Upper lobe of left lung (tissue), 4 donors: ENCODE results near the gene PAM.

ENCODE experiments used
- POLR2A ChIP-seq, 4 donors: fragments of 450-650 bp; IDR thresholded peaks; one replicate each; pipeline ENCODE4 v1.5.1; 2016 to 2017; ENCODE audit warnings: antibody characterized with exemption in 4 of 4, mild to moderate bottlenecking in 2 of 4
- POLR2AphosphoS5 ChIP-seq, 2 donors: sonication (generic); formaldehyde crosslinking; IDR thresholded peaks; one replicate each; pipeline ENCODE4 v1.5.1; 2017; ENCODE audit warnings: antibody characterized with exemption in 2 of 2
- TF ChIP-seq, protein P1 (sequence below), 6 experiments: fragments of 450-650 bp in 4 of 6; fragments of 200-600 bp in 2 of 6; sonication (generic) in 2 of 6; IDR thresholded peaks; one replicate each; pipeline ENCODE4 v1.5.1; 2016 to 2019; ENCODE audit warnings: antibody characterized with exemption in 6 of 6

DNA sequence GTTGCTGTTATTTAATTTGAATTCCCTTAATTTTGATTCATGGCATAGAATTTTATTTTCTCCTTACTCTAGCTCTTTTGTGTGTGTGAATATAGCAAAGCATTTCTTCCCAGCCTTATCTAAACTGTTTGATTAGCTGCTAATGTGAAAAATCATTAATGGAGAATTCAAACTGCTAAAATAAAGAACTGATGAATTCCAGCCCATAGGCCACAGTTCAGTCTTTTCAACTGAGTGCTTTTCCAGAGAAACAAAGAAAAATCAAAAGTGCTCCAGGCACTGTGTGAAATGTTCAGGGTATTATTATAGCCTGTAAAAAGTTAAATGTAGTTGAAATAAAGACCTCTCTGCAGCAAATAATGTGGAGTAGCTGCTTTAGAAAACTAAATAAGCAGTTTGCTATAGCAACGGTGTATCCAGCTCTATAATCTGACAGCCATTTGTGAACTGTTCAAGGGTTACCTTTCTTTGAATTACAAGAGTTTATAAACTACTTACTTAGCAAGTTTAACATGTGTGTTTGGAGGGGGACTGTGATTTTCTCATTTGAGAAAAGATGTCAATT is 241.0 kb downstream of the PAM start:
- TF ChIP-seq POLR2AphosphoS5 (IDR thresholded peaks at IDR 0.05) (no peak), POLR2A (IDR thresholded peaks at IDR 0.05) (no peak)
- TF ChIP-seq, protein P1, sequence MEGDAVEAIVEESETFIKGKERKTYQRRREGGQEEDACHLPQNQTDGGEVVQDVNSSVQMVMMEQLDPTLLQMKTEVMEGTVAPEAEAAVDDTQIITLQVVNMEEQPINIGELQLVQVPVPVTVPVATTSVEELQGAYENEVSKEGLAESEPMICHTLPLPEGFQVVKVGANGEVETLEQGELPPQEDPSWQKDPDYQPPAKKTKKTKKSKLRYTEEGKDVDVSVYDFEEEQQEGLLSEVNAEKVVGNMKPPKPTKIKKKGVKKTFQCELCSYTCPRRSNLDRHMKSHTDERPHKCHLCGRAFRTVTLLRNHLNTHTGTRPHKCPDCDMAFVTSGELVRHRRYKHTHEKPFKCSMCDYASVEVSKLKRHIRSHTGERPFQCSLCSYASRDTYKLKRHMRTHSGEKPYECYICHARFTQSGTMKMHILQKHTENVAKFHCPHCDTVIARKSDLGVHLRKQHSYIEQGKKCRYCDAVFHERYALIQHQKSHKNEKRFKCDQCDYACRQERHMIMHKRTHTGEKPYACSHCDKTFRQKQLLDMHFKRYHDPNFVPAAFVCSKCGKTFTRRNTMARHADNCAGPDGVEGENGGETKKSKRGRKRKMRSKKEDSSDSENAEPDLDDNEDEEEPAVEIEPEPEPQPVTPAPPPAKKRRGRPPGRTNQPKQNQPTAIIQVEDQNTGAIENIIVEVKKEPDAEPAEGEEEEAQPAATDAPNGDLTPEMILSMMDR (IDR thresholded peaks at IDR 0.05): no peak
